Upper lobe of left lung (tissue), 6 donors: ENCODE results near the gene ZFHX3. TPM values are rescaled to one million over a fixed set of nuclear protein-coding genes. Genes with fewer than 3 reads are reported as not detected.
A peak's percentile ranks its signal among the peaks of the same experiment; 100 is the strongest.

Source experiments
- ATAC-seq, 2 donors: fragments of 200-7000 bp; cut with Tn5 transposase; one replicate each; pipeline ENCODE4 v1.9.1; 2022; ENCODE audit warnings: mild to moderate bottlenecking in 2 of 2, moderate library complexity in 2 of 2; ENCODE audit not compliant: low FRiP score in 2 of 2
- DNase-seq, 2 donors: peaks; one replicate each; pipeline ENCODE4 v3.0.0-alpha.2; 2019 to 2020
- H3K27ac ChIP-seq, 4 donors: fragments of 200-600 bp; sonication (generic); one replicate each; pipeline ENCODE4 v1.5.1; 2016 to 2019
- H3K27me3 ChIP-seq, 4 donors: fragments of 200-600 bp; sonication (generic); one replicate each; pipeline ENCODE4 v1.5.1; 2017 to 2019
- H3K36me3 ChIP-seq, 4 donors: fragments of 200-600 bp; sonication (generic); one replicate each; pipeline ENCODE4 v1.5.1; 2016 to 2019
- H3K4me1 ChIP-seq, 4 donors: fragments of 200-600 bp; sonication (generic); one replicate each; pipeline ENCODE4 v1.5.1; 2018 to 2019
- H3K4me3 ChIP-seq, 4 donors: fragments of 200-600 bp; sonication (generic); one replicate each; pipeline ENCODE4 v1.5.1; 2017 to 2019; ENCODE audit warnings: mild to moderate bottlenecking in 2 of 4, moderate library complexity in 1 of 4
- H3K9me3 ChIP-seq, 4 donors: fragments of 200-600 bp; sonication (generic); one replicate each; pipeline ENCODE4 v1.5.1; 2018 to 2019
- EP300 ChIP-seq, 4 donors: sonication (generic); formaldehyde crosslinking; IDR thresholded peaks; one replicate each; pipeline ENCODE4 v1.5.1; 2017; ENCODE audit warnings: antibody characterized with exemption in 4 of 4, control low read depth in 2 of 4
- POLR2A ChIP-seq, 4 donors: fragments of 450-650 bp; IDR thresholded peaks; one replicate each; pipeline ENCODE4 v1.5.1; 2016 to 2017; ENCODE audit warnings: antibody characterized with exemption in 4 of 4, mild to moderate bottlenecking in 2 of 4
- POLR2AphosphoS5 ChIP-seq, 2 donors: sonication (generic); formaldehyde crosslinking; IDR thresholded peaks; one replicate each; pipeline ENCODE4 v1.5.1; 2017; ENCODE audit warnings: antibody characterized with exemption in 2 of 2
- WGBS, 2 donors: methylation state at CpG; one replicate each; pipeline ENCODE4 v1.1.5; 2017 to 2018; 5-methylcytosine and 5-hydroxymethylcytosine counted together
- total RNA-seq, 6 donors: library from RNA; depleted of rRNA in 4 of 6; stranded (reverse); fragments of >200 nt in 4 of 6; gene quantifications; one replicate each; pipeline versions ENCODE4 v1.1.0 to v1.2.1, GENCODE V29; 2016 to 2021
- TF ChIP-seq, protein P1 (sequence below), 6 experiments: fragments of 450-650 bp in 4 of 6; fragments of 200-600 bp in 2 of 6; sonication (generic) in 2 of 6; IDR thresholded peaks; one replicate each; pipeline ENCODE4 v1.5.1; 2016 to 2019; ENCODE audit warnings: antibody characterized with exemption in 6 of 6
- donor health status: DM: no; HTN: no; CAD: no; lungs with moderate emphysema.
- donor health status: DM: no; HTN: yes; CAD: no; lungs with severe emphysema.

ZFHX3 gene
- total RNA-seq, 6 donors from 2014 or later, result 22.4 to 40.3 (median 27.0) TPM

DNA sequence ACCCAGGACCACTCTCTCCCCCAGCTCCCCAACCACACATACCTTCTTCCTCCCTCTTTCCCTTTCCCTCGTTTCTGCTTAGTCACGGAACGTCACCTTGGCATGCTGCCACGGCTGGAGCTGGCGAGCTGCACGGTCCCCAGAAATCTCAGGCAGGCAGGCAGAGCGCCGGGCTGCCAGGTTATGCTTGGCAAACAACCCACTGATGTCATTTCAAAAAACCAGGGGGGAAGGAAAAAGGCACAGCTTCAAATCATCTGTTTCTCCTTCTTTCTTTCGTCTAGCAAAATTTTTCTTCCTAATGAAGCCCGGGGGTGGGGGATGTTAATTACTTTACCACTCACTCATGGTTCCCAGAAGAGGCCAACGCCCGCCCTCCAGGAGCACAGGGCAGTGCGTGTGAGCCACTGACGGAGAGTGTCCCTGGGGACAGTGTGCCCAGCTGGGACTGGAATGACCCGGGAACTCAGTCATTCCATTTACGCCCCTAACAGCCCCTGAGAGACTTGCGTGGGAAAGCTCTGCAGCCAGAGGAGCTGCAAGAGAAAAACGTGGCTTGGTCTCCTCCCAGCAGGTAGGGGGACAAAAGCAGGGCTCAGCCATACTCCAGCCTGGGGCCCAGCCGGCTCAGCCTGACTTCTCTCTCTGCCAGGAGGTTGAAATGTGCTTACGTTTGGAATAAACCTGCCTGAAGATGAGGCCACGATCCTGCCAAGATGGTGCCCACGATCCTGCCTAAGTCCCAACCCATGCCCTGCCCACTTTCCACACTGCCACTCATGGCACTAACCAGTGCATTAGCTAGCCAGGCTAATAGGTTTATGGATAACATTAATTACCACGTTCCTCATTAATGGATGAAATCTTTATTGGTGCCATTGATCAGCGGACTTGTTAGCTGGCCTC is 198.9 kb downstream of the ZFHX3 start:
- peak overlapping the region; percentile 27 to 77 (median 48) for H3K27ac ChIP-seq
- WGBS, 2 donors, result 36 to 48% methylated on average over 21 to 24 of the region's 24 CpGs
- TF ChIP-seq POLR2AphosphoS5 (IDR thresholded peaks at IDR 0.05) (peak; percentile 41 to 54), EP300 (IDR thresholded peaks at IDR 0.05) (peak in 2 of 4 donors; percentile 61 to 65), POLR2A (IDR thresholded peaks at IDR 0.05) (no peak)
- TF ChIP-seq, protein P1, sequence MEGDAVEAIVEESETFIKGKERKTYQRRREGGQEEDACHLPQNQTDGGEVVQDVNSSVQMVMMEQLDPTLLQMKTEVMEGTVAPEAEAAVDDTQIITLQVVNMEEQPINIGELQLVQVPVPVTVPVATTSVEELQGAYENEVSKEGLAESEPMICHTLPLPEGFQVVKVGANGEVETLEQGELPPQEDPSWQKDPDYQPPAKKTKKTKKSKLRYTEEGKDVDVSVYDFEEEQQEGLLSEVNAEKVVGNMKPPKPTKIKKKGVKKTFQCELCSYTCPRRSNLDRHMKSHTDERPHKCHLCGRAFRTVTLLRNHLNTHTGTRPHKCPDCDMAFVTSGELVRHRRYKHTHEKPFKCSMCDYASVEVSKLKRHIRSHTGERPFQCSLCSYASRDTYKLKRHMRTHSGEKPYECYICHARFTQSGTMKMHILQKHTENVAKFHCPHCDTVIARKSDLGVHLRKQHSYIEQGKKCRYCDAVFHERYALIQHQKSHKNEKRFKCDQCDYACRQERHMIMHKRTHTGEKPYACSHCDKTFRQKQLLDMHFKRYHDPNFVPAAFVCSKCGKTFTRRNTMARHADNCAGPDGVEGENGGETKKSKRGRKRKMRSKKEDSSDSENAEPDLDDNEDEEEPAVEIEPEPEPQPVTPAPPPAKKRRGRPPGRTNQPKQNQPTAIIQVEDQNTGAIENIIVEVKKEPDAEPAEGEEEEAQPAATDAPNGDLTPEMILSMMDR (IDR thresholded peaks at IDR 0.05), result peak in 1 of 6 experiments; percentile 13
- DNase-seq (peak; percentile 75 to 90), ATAC-seq (peak; percentile 56 to 70)
- H3K4me1 ChIP-seq, result peaks cover 13 to 29% (median 23%) of the 10 kb centered on the region in 4 donors
- H3K9me3 ChIP-seq, result no peaks in the 10 kb centered on the region
- H3K4me3 ChIP-seq, result peak overlapping the region in 1 of 4 donors; percentile 19
- no peaks in the 10 kb centered on the region for H3K27me3 ChIP-seq
- H3K36me3 ChIP-seq, result no peaks in the 10 kb centered on the region

DNA sequence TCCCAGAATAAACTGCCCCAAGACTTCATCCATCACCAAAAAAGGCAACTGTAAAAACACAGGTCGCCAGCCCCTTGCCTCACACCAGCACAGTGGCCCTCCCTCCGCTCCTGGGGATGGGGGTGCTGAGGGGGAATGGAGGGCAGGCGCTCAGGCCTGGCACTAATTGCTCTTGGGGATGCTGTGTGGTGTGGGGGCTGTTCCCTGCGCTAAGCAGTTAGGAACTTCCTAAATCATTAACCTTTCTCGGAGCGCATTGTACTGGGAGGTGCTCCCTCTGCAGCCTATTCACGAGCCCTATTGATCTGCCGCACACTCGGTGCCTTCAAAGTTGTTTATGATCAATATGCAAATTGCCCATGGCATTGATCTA is 199.9 kb downstream of the ZFHX3 start:
- peak overlapping the region in 1 of 4 donors; percentile 77 for H3K27ac ChIP-seq
- H3K4me3 ChIP-seq, result no peak overlapping the region
- no peaks in the 10 kb centered on the region for H3K9me3 ChIP-seq
- no peaks in the 10 kb centered on the region for H3K36me3 ChIP-seq
- no peaks in the 10 kb centered on the region for H3K27me3 ChIP-seq
- 91 to 92% methylated on average over 8 to 9 of the region's 9 CpGs for WGBS, 2 donors
- peaks cover 13 to 26% (median 20%) of the 10 kb centered on the region in 4 donors for H3K4me1 ChIP-seq
- ATAC-seq (no peak), DNase-seq (no peak)
- no peak for TF ChIP-seq EP300 (IDR thresholded peaks at IDR 0.05)
- TF ChIP-seq POLR2A (IDR thresholded peaks at IDR 0.05), result no peak
- no peak for TF ChIP-seq POLR2AphosphoS5 (IDR thresholded peaks at IDR 0.05)
- TF ChIP-seq, protein P1 (IDR thresholded peaks at IDR 0.05), result no peak

DNA sequence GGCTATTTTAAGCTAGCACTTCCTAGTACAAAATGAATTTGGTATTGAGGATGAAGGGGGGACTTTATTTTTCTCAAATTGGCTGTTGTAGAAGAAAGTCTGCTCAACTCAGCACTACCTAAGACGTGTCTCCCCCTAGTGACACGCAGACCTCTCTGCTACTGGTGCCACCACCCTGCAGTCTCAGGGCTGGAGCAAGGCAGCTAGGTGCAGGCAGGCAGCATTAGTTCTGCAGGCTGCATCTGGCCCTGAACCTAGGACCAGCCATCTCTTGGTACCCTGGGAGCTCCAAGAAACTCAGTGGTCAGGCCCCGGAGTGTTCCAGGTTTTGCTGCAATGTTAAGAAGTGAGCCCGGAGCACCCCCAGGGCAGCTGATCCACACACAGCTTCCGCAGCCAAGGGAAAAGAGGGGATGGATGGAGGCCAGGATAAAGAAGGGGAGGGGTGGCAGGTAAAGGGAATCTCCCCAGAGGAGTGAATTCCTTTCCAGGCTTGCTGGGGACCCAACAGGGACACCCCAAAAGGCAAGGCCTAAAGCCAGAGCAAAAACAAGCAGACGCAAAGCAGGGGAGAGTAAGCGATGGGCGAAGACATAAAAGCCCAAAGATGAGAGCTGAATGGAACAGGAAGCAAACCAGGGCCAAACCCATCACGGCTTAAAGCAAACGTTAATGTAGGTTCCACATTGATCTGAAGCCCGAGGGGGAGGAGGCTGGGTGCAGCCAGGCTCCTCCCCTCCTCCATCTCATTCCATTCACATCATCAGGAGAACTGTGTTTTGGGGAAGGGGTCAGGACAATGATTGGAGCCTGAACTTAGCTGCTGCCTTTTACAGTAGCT is 200.5 kb downstream of the ZFHX3 start:
- Histone ChIP-seq H3K36me3 (no peaks in the 10 kb centered on the region), H3K4me1 (peaks cover 13 to 26% (median 19%) of the 10 kb centered on the region in 4 donors), H3K27me3 (no peaks in the 10 kb centered on the region), H3K4me3 (no peak overlapping the region), H3K27ac (peak overlapping the region in 1 of 4 donors; percentile 77), H3K9me3 (no peaks in the 10 kb centered on the region)
- no peak for DNase-seq
- TF ChIP-seq, protein P1 (IDR thresholded peaks at IDR 0.05), result peak in 2 of 6 experiments; percentile 10 to 16
- no peak for TF ChIP-seq POLR2AphosphoS5 (IDR thresholded peaks at IDR 0.05)
- ATAC-seq, result no peak
- 67 to 73% methylated on average over 10 to 11 of the region's 11 CpGs for WGBS, 2 donors

DNA sequence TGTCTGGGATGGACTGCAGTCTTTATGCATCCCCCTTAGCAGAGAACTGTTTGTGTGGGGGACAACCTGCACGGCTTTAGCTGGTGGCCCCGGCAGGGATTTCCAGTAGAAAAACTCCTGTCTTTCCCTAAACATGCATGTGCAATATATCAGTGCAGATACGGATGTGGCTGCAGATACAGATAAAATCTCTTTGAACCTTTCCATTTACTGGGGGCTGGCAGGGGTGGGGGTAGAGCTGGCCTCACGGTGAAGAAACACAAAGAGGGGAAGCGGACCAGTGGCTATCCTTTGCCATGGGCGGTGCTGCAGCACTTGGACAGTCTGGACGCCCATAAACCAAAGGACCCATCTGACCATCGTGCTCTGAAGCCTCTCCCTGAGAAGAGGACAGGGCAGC is 201.3 kb downstream of the ZFHX3 start:
- no peak for ATAC-seq
- peaks cover 13 to 27% (median 19%) of the 10 kb centered on the region in 4 donors for H3K4me1 ChIP-seq
- WGBS, 2 donors, result 69 to 70% methylated on average over 8 of the region's 8 CpGs

More for the DNA sequence above, 201.3 kb downstream of the ZFHX3 start:
- Histone ChIP-seq H3K4me3 (no peak overlapping the region), H3K9me3 (no peaks in the 10 kb centered on the region), H3K36me3 (no peaks in the 10 kb centered on the region), H3K27me3 (no peaks in the 10 kb centered on the region), H3K27ac (no peak overlapping the region)
- no peak for TF ChIP-seq POLR2A (IDR thresholded peaks at IDR 0.05)
- TF ChIP-seq EP300 (IDR thresholded peaks at IDR 0.05), result no peak
- TF ChIP-seq, protein P1 (IDR thresholded peaks at IDR 0.05), result no peak
- TF ChIP-seq POLR2AphosphoS5 (IDR thresholded peaks at IDR 0.05), result no peak
- DNase-seq, result no peak
